CD14-positive monocyte (primary cell): ENCODE results near the gene ABCC4. TPM values are rescaled to one million over a fixed set of nuclear protein-coding genes. Genes with fewer than 3 reads are reported as not detected.

ENCODE experiments used
- DNase-seq, 3 donors: peaks; one replicate each; pipeline ENCODE4 v3.0.0-alpha.2; 2011 to 2022
- H2AFZ ChIP-seq: 2 replicates; pipeline ENCODE4 v1.6.0; 2012; ENCODE audit warnings: mild to moderate bottlenecking, low read depth, low read length, inconsistent platforms; ENCODE audit not compliant: insufficient read depth, poor library complexity, severe bottlenecking
- H3K27ac ChIP-seq, 2 donors: 1 replicate in 1 of 2; 2 replicates in 1 of 2; pipeline ENCODE4 v1.5.1; 2012 to 2013; ENCODE audit warnings: low read length in 2 of 2, control low read depth in 1 of 2, inconsistent platforms in 1 of 2, low read depth in 1 of 2, mild to moderate bottlenecking in 1 of 2
- H3K27me3 ChIP-seq, 2 donors: one replicate each; pipeline versions ENCODE4 v1.6.0 to v1.6.1; 2011 to 2013; ENCODE audit warnings: low read length in 2 of 2; ENCODE audit not compliant: control insufficient read depth in 2 of 2, insufficient read depth in 2 of 2
- H3K36me3 ChIP-seq, 2 donors: replicated peaks in 1 of 2; 1 replicate in 1 of 2; 2 replicates in 1 of 2; pipeline versions ENCODE4 v1.5.1 to v1.6.1; 2012 to 2013; ENCODE audit warnings: low read length in 2 of 2, control low read depth in 1 of 2, inconsistent platforms in 1 of 2, mild to moderate bottlenecking in 1 of 2; ENCODE audit not compliant: insufficient read depth in 2 of 2, control insufficient read depth in 1 of 2
- H3K4me1 ChIP-seq, 2 donors: 1 replicate in 1 of 2; 2 replicates in 1 of 2; pipeline versions ENCODE4 v1.5.1 to v1.6.1; 2012 to 2013; ENCODE audit warnings: low read length in 2 of 2, control low read depth in 1 of 2, inconsistent platforms in 1 of 2, mild to moderate bottlenecking in 1 of 2, moderate library complexity in 1 of 2; ENCODE audit not compliant: insufficient read depth in 2 of 2, control insufficient read depth in 1 of 2
- H3K4me2 ChIP-seq: replicated peaks from 2 replicates; pipeline ENCODE3; 2012; ENCODE audit warnings: low read length, moderate library complexity, mild to moderate bottlenecking; ENCODE audit not compliant: poor library complexity, severe bottlenecking; ENCODE audit errors: extremely low read depth
- H3K4me3 ChIP-seq, 3 experiments: fragments of 200-600 bp in 1 of 3; sonication (generic) in 1 of 3; replicated peaks in 1 of 3; 1 replicate in 2 of 3; 2 replicates in 1 of 3; pipeline ENCODE4 v1.5.1; 2011 to 2013; ENCODE audit warnings: low read length in 3 of 3, mild to moderate bottlenecking in 3 of 3, control low read depth in 2 of 3, low read depth in 2 of 3, inconsistent platforms in 1 of 3, moderate library complexity in 1 of 3
- H3K79me2 ChIP-seq: 2 replicates; pipeline ENCODE4 v1.6.0; 2012; ENCODE audit warnings: mild to moderate bottlenecking, control low read depth, inconsistent platforms, low read length, moderate library complexity; ENCODE audit not compliant: insufficient read depth
- H3K9ac ChIP-seq: 2 replicates; pipeline ENCODE4 v1.6.0; 2017; ENCODE audit warnings: low read length, mild to moderate bottlenecking; ENCODE audit not compliant: insufficient read depth, poor library complexity, severe bottlenecking
- H3K9me3 ChIP-seq, 2 donors: replicated peaks in 1 of 2; 1 replicate in 1 of 2; 2 replicates in 1 of 2; pipeline versions ENCODE4 v1.5.1 to v1.6.1; 2012 to 2013; ENCODE audit warnings: low read length in 2 of 2, control low read depth in 1 of 2; ENCODE audit not compliant: control insufficient read depth in 1 of 2, insufficient read depth in 1 of 2
- H4K20me1 ChIP-seq: 2 replicates; pipeline ENCODE4 v1.6.0; 2012; ENCODE audit warnings: mild to moderate bottlenecking, low read length, control low read depth, moderate library complexity; ENCODE audit not compliant: insufficient read depth
- H3K27ac Mint-ChIP-seq, 7 donors: one replicate each; pipeline ENCODE4 v1.8.0; 2020; ENCODE audit warnings: mild to moderate bottlenecking in 7 of 7, mixed read lengths in 7 of 7, moderate library complexity in 6 of 7, inconsistent platforms in 2 of 7
- H3K27me3 Mint-ChIP-seq, 3 donors: one replicate each; pipeline ENCODE4 v1.8.0; 2021 to 2022; ENCODE audit warnings: low read depth in 3 of 3, mild to moderate bottlenecking in 3 of 3, mixed read lengths in 3 of 3, moderate library complexity in 3 of 3, inconsistent platforms in 1 of 3
- H3K36me3 Mint-ChIP-seq, 2 donors: one replicate each; pipeline ENCODE4 v1.8.0; 2020; ENCODE audit warnings: mixed read lengths in 2 of 2, inconsistent platforms in 1 of 2, mild to moderate bottlenecking in 1 of 2
- H3K4me1 Mint-ChIP-seq: one replicate; pipeline ENCODE4 v1.8.0; 2020; ENCODE audit warnings: mild to moderate bottlenecking, mixed read lengths
- H3K4me3 Mint-ChIP-seq, 2 donors: one replicate each; pipeline ENCODE4 v1.8.0; 2020; ENCODE audit warnings: mild to moderate bottlenecking in 2 of 2, mixed read lengths in 2 of 2, moderate library complexity in 1 of 2
- H3K9me3 Mint-ChIP-seq, 7 donors: one replicate each; pipeline ENCODE4 v1.8.0; 2020 to 2022; ENCODE audit warnings: mixed read lengths in 7 of 7, mild to moderate bottlenecking in 6 of 7, moderate library complexity in 6 of 7, inconsistent platforms in 2 of 7
- WGBS: methylation state at CpG from one replicate; pipeline ENCODE4 v1.1.5; 2013; ENCODE audit warnings: missing lambda C conversion rate; ENCODE audit not compliant: insufficient coverage; 5-methylcytosine and 5-hydroxymethylcytosine counted together
- intact Hi-C, 2 donors: fragments of 100-400 bp; cut with micrococcal nuclease; formaldehyde crosslinking; loops; one replicate each; pipeline versions ENCODE4 v1.15.0 to v1.15.1; 2023
- polyA plus RNA-seq, 3 donors: library from polyadenylated mRNA; depleted of rRNA in 1 of 3; unstranded in 2 of 3; stranded (reverse) in 1 of 3; fragments of 300-500 nt in 2 of 3; fragments of >200 nt in 1 of 3; fragmentation: Illumina TruSeq in 2 of 3; gene quantifications; 1 replicate in 2 of 3; 2 replicates in 1 of 3; pipeline ENCODE4 v1.2.3, GENCODE V29; 2012 to 2021
- TF ChIP-seq, protein P1 (sequence below): fragments of 200-600 bp; IDR thresholded peaks from one replicate; pipeline ENCODE4 v1.8.0; 2022; ENCODE audit warnings: antibody characterized with exemption, mild to moderate bottlenecking

ABCC4 gene
- polyA plus RNA-seq, 3 donors = 0.96 to 2.5 (median 1.7) TPM

DNA sequence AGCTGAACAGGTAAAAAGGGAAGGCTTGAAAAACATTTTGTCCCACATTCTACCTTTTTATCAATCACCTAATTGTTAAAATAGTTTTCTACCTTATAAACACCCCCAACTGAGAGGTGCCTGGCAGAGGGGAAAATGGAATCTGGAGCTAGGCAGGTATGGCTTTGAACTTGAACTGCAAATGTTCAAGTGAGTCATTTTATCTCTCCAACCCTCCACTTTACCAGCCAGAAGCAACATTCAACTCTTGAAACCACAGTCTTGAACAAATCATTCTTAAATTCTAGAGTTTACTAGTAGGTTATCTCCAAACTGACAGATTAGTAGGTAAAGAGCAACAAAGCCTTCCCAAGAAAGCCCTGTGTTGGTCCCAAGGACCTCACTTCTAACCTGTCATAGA lies 116.9 kb downstream of the ABCC4 start:
- no peak overlapping the region for H3K27ac ChIP-seq
- Mint-ChIP-seq H3K4me1 (peaks cover 30% of the 10 kb centered on the region), H3K4me3 (no peak overlapping the region)

DNA sequence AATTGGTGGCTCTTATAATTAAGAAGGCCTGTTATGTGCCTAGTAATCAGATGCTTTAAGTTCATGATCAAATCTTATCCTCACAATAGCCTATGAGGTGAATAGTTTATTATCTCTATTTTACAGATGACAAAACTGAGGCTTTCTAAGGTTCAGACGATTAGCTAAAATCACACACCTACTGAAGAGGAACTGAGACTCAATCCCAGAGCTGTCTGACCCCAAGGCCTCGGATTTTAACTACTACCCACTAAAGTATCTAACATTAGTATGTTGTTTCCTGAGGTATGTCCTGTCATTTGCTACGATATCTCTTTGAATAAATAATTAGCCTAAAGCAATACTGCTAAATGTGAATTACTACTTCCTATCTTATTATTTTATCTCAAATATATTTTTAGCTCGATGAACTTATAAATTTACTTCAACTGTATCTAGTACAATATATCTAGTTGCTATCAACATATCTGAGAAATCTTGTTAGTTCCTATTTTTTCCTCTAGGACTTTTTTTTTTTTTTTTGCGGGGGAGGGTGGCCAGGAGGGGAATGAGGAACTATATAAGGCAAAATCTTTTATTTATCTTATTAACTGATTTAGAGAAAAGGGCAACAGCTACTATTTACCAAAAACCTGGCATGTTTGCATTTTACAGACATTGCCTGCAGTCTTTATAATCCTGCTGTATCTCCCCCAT lies 118.5 kb downstream of the ABCC4 start:
- H3K27ac ChIP-seq = no peak overlapping the region
- no peak overlapping the region for H3K27ac Mint-ChIP-seq
- intact Hi-C loops = no loop called here

More for the DNA sequence above, 116.9 kb downstream of the ABCC4 start:
- Histone ChIP-seq H3K27me3 (no peaks in the 10 kb centered on the region), H3K4me2 (no peak overlapping the region), H4K20me1 (no peaks in the 10 kb centered on the region), H3K36me3 (no peaks in the 10 kb centered on the region), H3K9me3 (no peaks in the 10 kb centered on the region), H3K4me3 (no peak overlapping the region), H3K4me1 (peaks cover 19 to 24% of the 10 kb centered on the region in 2 donors), H2AFZ (no peak overlapping the region), H3K9ac (no peak overlapping the region), H3K79me2 (no peaks in the 10 kb centered on the region)
- Mint-ChIP-seq H3K27ac (no peak overlapping the region), H3K27me3 (no peaks in the 10 kb centered on the region), H3K9me3 (peaks cover 0 to 2% (median 0%) of the 10 kb centered on the region in 7 donors), H3K36me3 (no peaks in the 10 kb centered on the region)
- TF ChIP-seq, protein P1, sequence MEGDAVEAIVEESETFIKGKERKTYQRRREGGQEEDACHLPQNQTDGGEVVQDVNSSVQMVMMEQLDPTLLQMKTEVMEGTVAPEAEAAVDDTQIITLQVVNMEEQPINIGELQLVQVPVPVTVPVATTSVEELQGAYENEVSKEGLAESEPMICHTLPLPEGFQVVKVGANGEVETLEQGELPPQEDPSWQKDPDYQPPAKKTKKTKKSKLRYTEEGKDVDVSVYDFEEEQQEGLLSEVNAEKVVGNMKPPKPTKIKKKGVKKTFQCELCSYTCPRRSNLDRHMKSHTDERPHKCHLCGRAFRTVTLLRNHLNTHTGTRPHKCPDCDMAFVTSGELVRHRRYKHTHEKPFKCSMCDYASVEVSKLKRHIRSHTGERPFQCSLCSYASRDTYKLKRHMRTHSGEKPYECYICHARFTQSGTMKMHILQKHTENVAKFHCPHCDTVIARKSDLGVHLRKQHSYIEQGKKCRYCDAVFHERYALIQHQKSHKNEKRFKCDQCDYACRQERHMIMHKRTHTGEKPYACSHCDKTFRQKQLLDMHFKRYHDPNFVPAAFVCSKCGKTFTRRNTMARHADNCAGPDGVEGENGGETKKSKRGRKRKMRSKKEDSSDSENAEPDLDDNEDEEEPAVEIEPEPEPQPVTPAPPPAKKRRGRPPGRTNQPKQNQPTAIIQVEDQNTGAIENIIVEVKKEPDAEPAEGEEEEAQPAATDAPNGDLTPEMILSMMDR = no peak
- intact Hi-C loops = no loop called here
- no peak for DNase-seq

More for the DNA sequence above, 118.5 kb downstream of the ABCC4 start:
- Histone ChIP-seq H3K4me3 (no peak overlapping the region), H3K27me3 (no peaks in the 10 kb centered on the region), H2AFZ (no peak overlapping the region), H3K4me2 (no peak overlapping the region), H3K9me3 (no peaks in the 10 kb centered on the region), H3K9ac (no peak overlapping the region), H3K79me2 (no peaks in the 10 kb centered on the region), H3K4me1 (peaks cover 19 to 24% of the 10 kb centered on the region in 2 donors), H3K36me3 (no peaks in the 10 kb centered on the region), H4K20me1 (no peaks in the 10 kb centered on the region)
- H3K9me3 Mint-ChIP-seq = peaks cover 0 to 2% (median 0%) of the 10 kb centered on the region in 7 donors
- no CpG with 5 or more reads among the region's 5 CpGs for WGBS
- H3K36me3 Mint-ChIP-seq = peaks cover 0 to 4% of the 10 kb centered on the region in 2 donors
- TF ChIP-seq, protein P1 = no peak
- H3K4me3 Mint-ChIP-seq = no peak overlapping the region
- H3K27me3 Mint-ChIP-seq = no peaks in the 10 kb centered on the region
- H3K4me1 Mint-ChIP-seq = peaks cover 30% of the 10 kb centered on the region
- peak in 1 of 3 donors; percentile 7 for DNase-seq
